Activated naive CD4-positive, alpha-beta T cell treated with Interleukin-2 at 50 U/mL for 16 hours (primary cell): ENCODE measurements around the gene DDX56.
"Not testable (repeated sequence)": the region's sequence is repeated elsewhere in the genome, so short reads cannot be mapped to it uniquely, and the experiment has no call there.

Source experiments
- DNase-seq: peaks from one replicate; pipeline ENCODE4 v3.0.0-alpha.2; 2020

Gene DDX56

DNA sequence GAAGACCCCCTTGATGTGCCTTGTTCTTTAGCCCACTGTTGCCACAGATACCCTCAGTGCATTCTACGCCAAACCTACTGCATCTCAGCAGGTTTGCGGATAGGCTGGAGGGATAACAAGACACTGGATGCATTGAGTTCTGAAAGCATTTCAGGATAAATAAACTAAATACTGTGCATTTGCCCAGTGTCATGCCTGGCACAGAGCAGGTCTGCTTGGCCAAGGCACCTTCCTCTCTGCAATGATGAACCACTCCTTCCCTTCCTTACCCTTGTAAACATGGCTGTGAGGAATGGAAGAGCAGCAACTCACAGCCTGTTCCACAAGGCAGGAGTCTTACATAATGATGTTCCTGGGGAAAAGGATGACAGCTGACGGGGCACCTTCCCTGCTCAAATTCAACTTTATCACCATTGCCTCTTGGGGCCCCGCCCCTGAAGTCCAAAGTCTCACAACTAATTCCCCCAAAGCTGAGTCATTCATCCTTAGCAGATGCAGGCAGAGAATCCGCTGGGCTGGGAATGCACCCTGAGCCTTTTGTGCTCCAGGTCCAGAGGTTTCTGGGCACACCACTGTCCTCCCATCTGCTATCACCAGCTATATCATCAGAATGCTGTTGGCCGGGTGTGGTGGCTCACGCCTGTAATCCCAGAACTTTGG lies 11.6 kb downstream of the DDX56 start:
- no peak for DNase-seq

GRCh38 chr7:44561481-44561880 lies 12.2 kb downstream of the DDX56 start:
- DNase-seq, result no peak

- no peak for DNase-seq
These were observed 14.2 kb downstream of the DDX56 start for GRCh38 chr7:44559485-44559884.

DNA sequence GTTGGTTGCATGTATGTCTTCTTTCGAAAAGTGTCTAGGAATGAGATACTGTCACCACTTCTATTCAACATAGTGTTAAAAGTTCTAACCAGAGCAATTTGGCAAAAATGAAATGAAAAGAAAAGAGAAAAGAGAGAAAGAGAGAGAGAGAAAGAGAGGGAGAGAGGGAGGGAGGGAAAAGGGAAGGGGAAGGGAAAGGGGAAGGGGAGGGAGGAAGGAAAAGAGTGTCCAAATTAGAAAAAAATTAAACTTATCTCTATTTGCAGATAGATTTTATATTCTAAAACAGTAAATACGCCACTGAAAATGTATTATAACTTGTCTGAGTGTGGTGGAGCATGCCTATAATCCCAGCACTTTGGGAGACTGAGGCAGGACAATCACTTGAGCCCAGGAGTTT lies 16.2 kb downstream of the DDX56 start:
- DNase-seq, result no peak

DNA sequence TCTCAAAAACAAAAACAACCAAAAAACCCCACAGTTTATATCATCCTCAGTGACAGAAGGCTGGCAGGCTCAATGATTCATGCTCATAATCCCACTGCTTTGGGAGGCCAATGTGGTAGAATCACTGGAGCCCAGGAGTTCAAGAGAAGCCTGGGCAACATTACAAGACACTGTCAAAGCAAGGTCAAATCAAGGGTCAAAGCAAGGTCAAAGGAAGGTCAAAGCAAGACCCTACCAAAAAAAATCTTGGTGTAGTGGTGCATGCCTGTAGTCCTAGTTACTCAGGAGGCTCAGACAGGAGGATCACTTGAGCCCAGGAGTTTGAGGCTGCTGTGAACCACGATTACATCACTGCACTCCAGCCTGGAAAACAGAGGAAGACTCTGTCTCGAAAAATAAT lies 18.4 kb downstream of the DDX56 start:
- DNase-seq, result no peak

- not testable (repeated sequence) for DNase-seq
These were observed 21.2 kb downstream of the DDX56 start for GRCh38 chr7:44552473-44553005.

DNA sequence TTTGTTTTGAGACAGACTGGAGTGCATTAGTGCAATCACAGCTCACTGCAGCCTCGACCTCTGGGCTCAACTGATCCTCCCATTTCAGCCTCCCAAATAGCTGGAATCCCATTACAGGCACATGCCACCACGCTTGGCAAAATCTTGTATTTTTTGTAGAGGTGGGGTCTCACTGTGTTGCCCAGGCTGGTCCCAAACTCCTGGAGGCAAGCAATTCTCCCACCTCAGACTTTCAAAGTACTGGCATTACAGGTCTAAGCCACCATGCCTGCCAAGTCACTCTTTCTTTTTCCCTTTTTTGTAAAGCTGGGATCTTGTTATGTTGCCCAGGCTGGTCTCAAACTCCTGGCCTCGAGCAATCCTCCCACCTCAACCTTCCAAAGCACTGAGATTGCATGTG lies 24.3 kb downstream of the DDX56 start:
- no peak for DNase-seq

DNA sequence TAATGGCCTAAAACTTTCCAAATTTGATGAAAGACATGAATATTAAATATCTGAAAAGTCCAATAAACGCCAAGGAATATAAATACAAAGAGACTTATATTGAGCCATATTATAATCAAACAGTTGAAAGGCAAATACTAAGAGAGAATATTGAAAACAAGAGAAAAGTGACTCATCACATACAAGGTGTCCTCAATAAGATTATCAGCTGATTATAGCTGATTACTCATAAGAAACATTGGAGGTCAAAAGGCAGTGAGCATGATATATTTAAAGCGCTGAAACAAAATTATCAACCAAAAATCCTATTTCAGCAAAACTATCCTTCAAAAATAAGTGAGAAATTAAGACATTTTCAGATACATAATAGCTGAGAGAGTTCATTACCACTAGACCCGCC lies 24.8 kb downstream of the DDX56 start:
- DNase-seq, result no peak

DNA sequence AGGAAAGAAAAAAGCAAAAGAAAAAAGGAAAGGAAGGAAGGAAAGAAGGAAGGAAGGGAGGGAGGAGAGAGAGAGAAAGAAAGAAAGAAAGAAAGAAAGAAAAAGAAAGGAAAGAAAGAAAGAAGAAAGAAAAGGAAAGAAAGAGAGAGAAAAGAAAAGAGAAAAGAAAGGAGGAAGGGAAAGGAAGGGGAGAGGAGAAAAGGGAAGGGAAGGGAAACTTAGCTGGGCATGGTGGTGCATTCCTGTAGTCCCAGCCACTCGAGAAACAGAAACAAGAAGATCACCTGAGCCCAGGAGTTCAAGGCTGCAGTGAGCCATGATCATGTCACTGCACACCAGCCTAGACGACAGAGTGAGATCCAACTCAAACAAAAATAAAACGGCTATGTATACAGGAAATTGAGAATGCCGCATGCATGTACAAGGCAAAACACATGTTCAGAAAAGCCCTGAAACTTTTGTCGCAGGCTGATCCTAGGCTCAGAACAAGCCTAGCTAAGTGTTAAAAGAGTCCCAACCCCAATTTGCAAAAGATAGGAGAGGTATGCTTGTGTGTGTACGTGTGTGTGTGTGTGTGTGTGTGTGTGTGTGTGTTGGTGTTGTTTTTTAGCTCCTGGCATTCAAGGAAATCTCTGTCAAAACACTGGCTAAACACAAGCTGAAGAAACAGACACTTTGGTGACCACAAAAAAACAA lies 26.0 kb downstream of the DDX56 start:
- DNase-seq, result no peak

- DNase-seq, result no peak
These were observed 31.7 kb downstream of the DDX56 start for GRCh38 chr7:44541876-44542610.

- no peak for DNase-seq
These were observed 32.5 kb downstream of the DDX56 start, which contains the start of gene NPC1L1 for GRCh38 chr7:44541028-44541869. Gene NPC1L1 (minus strand): TSS chr7:44541330. CDS start chr7:44541259, 71 bp downstream.

DNA sequence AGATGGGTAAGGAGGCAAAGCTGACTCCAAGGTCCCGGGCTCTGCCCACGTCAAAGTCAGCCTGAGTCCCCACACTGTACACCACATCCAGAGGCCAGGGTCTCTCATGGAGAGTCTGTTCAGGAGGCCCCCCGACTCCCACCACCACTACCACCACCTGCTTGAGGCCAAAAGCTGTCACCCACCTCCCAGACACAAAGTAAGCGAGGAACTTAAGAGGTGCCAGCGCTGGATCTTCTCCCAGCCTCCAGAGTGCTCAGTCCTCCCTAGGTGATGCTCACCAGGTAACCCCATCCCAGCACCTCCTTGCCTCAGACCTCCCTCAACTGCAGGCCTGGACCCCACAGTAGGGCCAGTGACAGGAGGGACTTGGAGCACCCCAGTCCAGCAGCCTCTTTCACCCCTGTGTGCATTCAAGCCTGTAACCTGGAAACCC lies 33.1 kb downstream of the DDX56 start:
- DNase-seq, result no peak

- DNase-seq, result no peak
These were observed 33.8 kb downstream of the DDX56 start for GRCh38 chr7:44539669-44540506.

DNA sequence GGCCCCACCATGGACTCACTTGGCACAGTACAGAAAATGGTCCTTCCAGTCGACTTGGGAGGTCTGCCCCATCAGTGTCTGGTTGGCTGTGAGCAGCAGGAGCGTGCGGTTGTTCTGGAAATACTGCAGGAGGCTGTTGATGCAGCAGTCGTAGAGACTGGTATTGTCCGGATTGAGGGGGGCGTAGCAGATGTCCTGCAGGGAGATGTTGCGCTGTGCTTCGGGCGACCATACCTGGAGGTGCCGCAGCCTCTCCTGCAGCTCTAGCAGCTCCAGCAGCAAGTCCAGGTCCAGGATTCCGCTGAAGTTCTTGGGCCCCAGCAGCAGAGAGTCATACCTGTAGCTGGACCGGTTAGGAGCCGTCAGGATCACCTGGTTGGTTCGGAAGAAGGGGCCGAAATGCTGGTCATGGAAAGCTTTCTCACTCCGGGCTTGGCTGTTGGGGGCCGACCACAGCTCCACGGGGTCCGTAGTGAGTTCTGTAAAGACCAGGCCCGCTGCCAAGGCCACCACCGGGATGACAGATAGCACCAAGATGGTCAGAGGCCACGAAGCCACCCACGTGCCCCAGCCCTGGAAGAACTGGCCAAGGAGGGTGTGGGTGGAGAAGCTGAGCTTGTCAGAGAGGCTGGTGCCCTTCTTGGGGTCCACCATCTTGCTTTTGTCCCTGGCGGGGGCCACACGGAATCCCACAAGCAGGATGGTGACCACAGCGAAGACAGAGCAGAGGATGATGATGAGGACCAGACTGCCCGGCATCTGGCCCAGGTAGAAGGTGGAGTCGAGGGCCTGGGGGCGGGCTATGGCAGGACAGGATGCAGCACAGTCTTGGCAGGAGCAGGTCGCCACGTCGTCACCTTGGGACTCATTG lies 34.7 kb downstream of the DDX56 start:
- no peak for DNase-seq

DNA sequence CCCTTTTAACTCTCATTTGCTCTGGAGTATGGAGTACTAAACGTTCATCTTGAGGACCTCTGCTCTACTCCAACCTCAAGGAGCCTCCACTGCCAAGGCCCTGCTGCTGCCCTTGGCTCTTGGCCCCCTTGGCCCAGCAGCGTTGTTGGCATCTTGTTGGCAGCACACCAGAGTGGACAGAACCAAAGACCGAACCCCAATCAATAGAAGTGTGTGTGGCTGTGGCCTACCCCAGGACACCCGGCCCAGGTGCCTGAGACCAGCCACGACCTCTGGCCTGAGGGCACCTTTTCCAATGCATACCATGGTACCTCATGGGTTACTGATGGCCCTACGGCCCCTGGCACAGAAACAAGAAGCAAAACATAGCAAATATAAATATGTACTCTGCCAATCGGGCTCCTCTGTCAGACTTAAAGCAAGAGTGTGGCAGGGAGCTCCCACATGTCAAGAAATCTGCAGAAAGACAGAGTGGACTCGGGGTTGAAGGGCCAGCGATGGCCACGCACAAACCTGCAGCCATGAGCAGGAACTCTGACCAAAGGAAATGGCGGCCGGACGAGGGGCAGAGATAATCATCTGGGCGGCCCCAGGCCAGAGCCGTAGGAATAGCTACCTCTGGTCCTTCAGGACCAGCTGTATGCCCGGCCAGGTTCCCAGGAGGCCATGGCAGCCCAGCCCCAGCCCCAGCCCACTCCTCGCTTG lies 35.5 kb downstream of the DDX56 start:
- DNase-seq, result no peak

- DNase-seq, result no peak
These were observed 36.3 kb downstream of the DDX56 start for GRCh38 chr7:44537442-44537841.

DNA sequence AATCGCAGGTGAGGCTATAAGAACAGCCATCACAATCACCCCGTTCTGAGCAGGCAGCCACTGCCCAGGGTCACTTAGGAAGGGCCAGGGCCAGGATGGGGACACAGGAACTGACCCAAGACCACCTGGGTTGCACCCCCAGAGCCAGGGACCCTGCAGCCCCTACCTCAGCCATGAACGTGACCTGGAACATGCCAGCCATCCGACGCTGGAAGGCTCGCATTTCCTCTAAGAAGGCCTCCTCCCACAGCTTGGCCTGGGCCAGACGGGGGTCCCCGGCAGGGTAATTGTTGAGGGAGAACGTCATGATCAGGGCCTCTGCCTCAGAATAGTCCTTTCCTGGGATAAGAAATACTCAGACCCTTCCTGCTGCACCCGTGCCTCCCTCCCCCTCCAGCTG lies 37.6 kb downstream of the DDX56 start:
- DNase-seq, result no peak

- DNase-seq, result no peak
These were observed 38.2 kb downstream of the DDX56 start for GRCh38 chr7:44535348-44536064.

GRCh38 chr7:44534501-44534900 lies 39.2 kb downstream of the DDX56 start:
- DNase-seq, result peak; percentile 44
